Gastroesophageal sphincter (tissue), 4 donors: ENCODE data around the gene EIF1AX. TPM values are rescaled to one million over a fixed set of nuclear protein-coding genes. Genes with fewer than 3 reads are reported as not detected.

Experiments
- ATAC-seq: fragments of 150-250 bp; one replicate; pipeline ENCODE4 v1.9.1; 2016; ENCODE audit warnings: mild to moderate bottlenecking, moderate library complexity
- H3K27ac ChIP-seq, 4 donors: fragments of 200-600 bp; sonication (generic) in 3 of 4; 1 replicate in 3 of 4; 2 replicates in 1 of 4; pipeline ENCODE4 v1.5.1; 2016 to 2019
- H3K27me3 ChIP-seq: fragments of 200-600 bp; sonication (generic); one replicate; pipeline ENCODE4 v1.5.1; 2019
- H3K36me3 ChIP-seq, 2 donors: fragments of 200-600 bp; sonication (generic); one replicate each; pipeline ENCODE4 v1.5.1; 2019; ENCODE audit warnings: control low read depth in 1 of 2
- H3K4me1 ChIP-seq, 3 donors: fragments of 200-600 bp; sonication (generic); 1 replicate in 2 of 3; 2 replicates in 1 of 3; pipeline ENCODE4 v1.5.1; 2016 to 2019; ENCODE audit warnings: control low read depth in 2 of 3
- H3K4me3 ChIP-seq, 2 donors: fragments of 200-600 bp; sonication (generic); one replicate each; pipeline ENCODE4 v1.5.1; 2019; ENCODE audit warnings: mild to moderate bottlenecking in 1 of 2, moderate library complexity in 1 of 2
- H3K9me3 ChIP-seq, 3 donors: fragments of 200-600 bp; sonication (generic); one replicate each; pipeline ENCODE4 v1.5.1; 2017 to 2019; ENCODE audit warnings: control low read depth in 2 of 3
- CTCF ChIP-seq, 4 experiments: fragments of 200-600 bp in 2 of 4; fragments of 450-650 bp in 2 of 4; sonication (generic) in 1 of 4; IDR thresholded peaks; one replicate each; pipeline ENCODE4 v1.5.1; 2017 to 2019; ENCODE audit warnings: antibody characterized with exemption in 4 of 4, mild to moderate bottlenecking in 2 of 4, moderate library complexity in 2 of 4
- EP300 ChIP-seq: sonication (generic); formaldehyde crosslinking; IDR thresholded peaks from one replicate; pipeline ENCODE4 v1.6.1; 2017; ENCODE audit warnings: antibody characterized with exemption, mild to moderate bottlenecking
- POLR2A ChIP-seq, 2 donors: fragments of 450-650 bp; IDR thresholded peaks; one replicate each; pipeline ENCODE4 v1.6.1; 2017; ENCODE audit warnings: antibody characterized with exemption in 2 of 2, mild to moderate bottlenecking in 2 of 2, moderate library complexity in 1 of 2
- POLR2AphosphoS5 ChIP-seq: sonication (generic); formaldehyde crosslinking; IDR thresholded peaks from one replicate; pipeline ENCODE4 v1.6.1; 2017; ENCODE audit warnings: antibody characterized with exemption
- WGBS, 2 donors: methylation state at CpG; one replicate each; pipeline ENCODE4 v1.1.5; 2018; ENCODE audit warnings: low coverage in 1 of 2; 5-methylcytosine and 5-hydroxymethylcytosine counted together
- total RNA-seq, 4 donors: library from RNA; depleted of rRNA; stranded (reverse); fragments of >200 nt; gene quantifications; one replicate each; pipeline ENCODE4 v1.1.0, GENCODE V29; 2016

EIF1AX gene
- total RNA-seq, 4 donors from 2014 or later: 52.0 to 70.4 (median 53.4) TPM

DNA sequence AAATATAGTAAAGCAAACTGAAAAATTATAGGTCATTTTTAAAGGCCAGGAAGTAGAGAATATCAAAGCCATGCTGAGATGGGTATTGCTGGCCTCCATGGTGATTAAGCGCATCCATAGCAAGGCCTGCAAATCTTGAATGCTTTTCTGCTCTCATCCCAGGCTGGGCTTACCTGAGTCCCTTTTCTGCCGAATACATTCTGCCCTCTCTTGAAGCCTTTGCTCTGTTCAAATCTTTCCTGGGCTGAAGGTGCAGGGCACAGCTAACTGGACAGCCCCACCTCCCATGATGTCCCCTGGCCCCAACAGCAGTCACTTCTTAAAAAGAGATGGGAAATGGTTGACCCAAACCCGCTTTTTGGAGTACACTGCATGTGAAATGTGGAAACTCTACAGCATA is 10.1 kb upstream of the EIF1AX start:
- no peak for ATAC-seq
- H3K36me3 ChIP-seq: peaks cover 0 to 47% of the 10 kb centered on the region in 2 donors
- H3K4me3 ChIP-seq: no peak overlapping the region
- H3K9me3 ChIP-seq: no peaks in the 10 kb centered on the region
- no peaks in the 10 kb centered on the region for H3K4me1 ChIP-seq
- H3K27ac ChIP-seq: no peak overlapping the region
- H3K27me3 ChIP-seq: no peaks in the 10 kb centered on the region
- TF ChIP-seq POLR2A (IDR thresholded peaks at IDR 0.05): no peak
- no peak for TF ChIP-seq EP300
- TF ChIP-seq CTCF (IDR thresholded peaks at IDR 0.05): no peak
- TF ChIP-seq POLR2AphosphoS5: no peak
- WGBS, 2 donors: 89 to 97% methylated on average over 2 to 3 of the region's 3 CpGs

- ATAC-seq: no peak
- Histone ChIP-seq H3K9me3 (no peaks in the 10 kb centered on the region), H3K27me3 (no peaks in the 10 kb centered on the region), H3K27ac (no peak overlapping the region), H3K4me1 (no peaks in the 10 kb centered on the region), H3K4me3 (no peak overlapping the region), H3K36me3 (peaks cover 0 to 25% of the 10 kb centered on the region in 2 donors)
- no peak for TF ChIP-seq CTCF (IDR thresholded peaks at IDR 0.05)
- no peak for TF ChIP-seq EP300
- no peak for TF ChIP-seq POLR2AphosphoS5
- no peak for TF ChIP-seq POLR2A (IDR thresholded peaks at IDR 0.05)
- WGBS, 2 donors: 80 to 100% methylated on average over 1 to 2 of the region's 2 CpGs
Observed at GRCh38 chrX:20149326-20149725, 7.7 kb upstream of the EIF1AX start.

GRCh38 chrX:20147561-20147960 is 5.9 kb upstream of the EIF1AX start:
- H3K36me3 ChIP-seq: peaks cover 0 to 9% of the 10 kb centered on the region in 2 donors
- whole genome bisulfite sequencing, 2 donors: 78 to 100% methylated on average over 1 of the region's 1 CpG
- no peaks in the 10 kb centered on the region for H3K9me3 ChIP-seq
- H3K4me3 ChIP-seq: no peak overlapping the region
- TF ChIP-seq CTCF (IDR thresholded peaks at IDR 0.05) (no peak), POLR2A (IDR thresholded peaks at IDR 0.05) (no peak), EP300 (no peak), POLR2AphosphoS5 (no peak)
- H3K4me1 ChIP-seq: peaks cover 0 to under 1% (median 0%) of the 10 kb centered on the region in 3 donors
- no peak for ATAC-seq
- H3K27me3 ChIP-seq: no peaks in the 10 kb centered on the region
- no peak overlapping the region for H3K27ac ChIP-seq

DNA sequence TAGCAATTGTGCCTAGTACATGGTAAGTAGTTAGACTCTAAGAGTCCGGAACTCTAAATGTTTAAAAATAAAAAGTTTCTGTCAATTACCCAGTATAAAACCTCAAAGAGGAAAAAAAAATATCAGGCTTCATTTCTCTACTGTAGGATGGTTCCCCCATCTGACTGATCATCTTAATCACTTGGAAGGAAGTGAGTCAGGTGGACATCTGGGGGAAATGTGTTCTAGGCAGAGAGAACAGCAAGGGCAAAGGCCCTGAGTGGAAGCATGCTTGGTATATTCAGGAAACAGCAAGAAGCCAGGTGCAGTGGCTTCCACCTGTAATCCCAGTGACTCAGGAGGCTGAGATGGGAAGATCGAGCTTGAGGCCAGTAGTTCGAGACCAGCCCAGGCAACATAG is 2.9 kb upstream of the EIF1AX start:
- Histone ChIP-seq H3K36me3 (no peaks in the 10 kb centered on the region), H3K9me3 (no peaks in the 10 kb centered on the region), H3K27me3 (no peaks in the 10 kb centered on the region), H3K4me1 (peaks cover 0 to 15% (median 11%) of the 10 kb centered on the region in 3 donors), H3K27ac (no peak overlapping the region), H3K4me3 (no peak overlapping the region)
- no peak for ATAC-seq
- WGBS, 2 donors: 86 to 100% methylated on average over 1 of the region's 3 CpGs
- TF ChIP-seq POLR2A (IDR thresholded peaks at IDR 0.05) (no peak), CTCF (IDR thresholded peaks at IDR 0.05) (no peak), EP300 (no peak), POLR2AphosphoS5 (no peak)

DNA sequence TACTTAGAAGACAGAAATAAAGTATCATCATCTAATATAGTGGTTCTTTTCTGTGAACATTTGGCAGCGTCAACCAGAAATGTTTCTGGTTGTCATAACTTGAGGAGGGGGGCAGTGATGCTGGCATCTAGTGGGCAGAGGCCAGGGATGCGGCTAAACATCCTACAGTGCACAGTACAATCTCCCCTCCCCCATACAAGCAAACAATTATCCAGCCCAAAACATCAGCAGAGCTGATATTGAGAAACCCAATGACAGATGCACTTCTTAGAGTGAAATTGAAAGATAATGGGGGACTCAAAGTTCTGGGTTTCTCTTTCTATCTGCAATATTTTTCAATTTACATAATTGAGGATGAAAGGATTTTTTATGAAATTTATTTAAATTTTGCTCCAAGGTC is 1.9 kb upstream of the EIF1AX start:
- Histone ChIP-seq H3K36me3 (no peaks in the 10 kb centered on the region), H3K9me3 (no peaks in the 10 kb centered on the region), H3K4me3 (no peak overlapping the region), H3K4me1 (peaks cover 0 to 20% (median 20%) of the 10 kb centered on the region in 3 donors), H3K27ac (no peak overlapping the region), H3K27me3 (no peaks in the 10 kb centered on the region)
- 58 to 65% methylated on average over 2 of the region's 2 CpGs for WGBS, 2 donors
- no peak for TF ChIP-seq EP300
- no peak for TF ChIP-seq POLR2AphosphoS5
- no peak for TF ChIP-seq POLR2A (IDR thresholded peaks at IDR 0.05)
- no peak for TF ChIP-seq CTCF (IDR thresholded peaks at IDR 0.05)
- no peak for ATAC-seq
